K562 (cell line): ENCODE data around the gene B3GAT1. TPM values are rescaled to one million over a fixed set of nuclear protein-coding genes. Genes with fewer than 3 reads are reported as not detected.

ENCODE experiments used
- HOXB6 ChIP-seq: fragments of 250-450 bp; sonication (Bioruptor Pico); IDR thresholded peaks from 2 replicates; pipeline ENCODE4 v1.5.1; 2022; ENCODE audit warnings: mild to moderate bottlenecking, borderline replicate concordance
- POLR3A ChIP-seq: IDR thresholded peaks from 2 replicates; pipeline ENCODE4 v1.6.1; 2011; ENCODE audit warnings: borderline replicate concordance, mild to moderate bottlenecking, moderate library complexity; ENCODE audit not compliant: insufficient read length, insufficient read depth; ENCODE audit errors: extremely low read depth
- TEAD2 ChIP-seq: fragments of 450-650 bp; IDR thresholded peaks from 2 replicates; pipeline ENCODE4 v1.6.1; 2016; ENCODE audit warnings: missing genetic modification characterization, control low read depth, missing compliant biosample characterization
- polyA plus RNA-seq, 8 experiments: library from polyadenylated mRNA; depleted of rRNA in 4 of 8; stranded (reverse) in 5 of 8; unstranded in 3 of 8; fragments of >200 nt; fragmentation: Nextera tagmentation in 2 of 8; fragmentation: Illumina TruSeq in 1 of 8; extraction: Ambion mirVana in 2 of 8; extraction: Trizol in 1 of 8; gene quantifications; 2 replicates each; pipeline versions ENCODE4 v1.2.1 to v1.2.3, GENCODE V29; 2011 to 2014; ENCODE audit warnings: inconsistent platforms in 1 of 8, missing spikeins in 1 of 8
- total RNA-seq, 7 experiments: library from RNA; depleted of rRNA in 6 of 7; stranded (reverse); fragments of >200 nt in 6 of 7; fragmentation: Illumina TruSeq in 2 of 7; extraction: Trizol in 2 of 7; gene quantifications; 2 replicates each; pipeline versions ENCODE4 v1.2.1 to v1.2.3, GENCODE V29; 2011 to 2021; ENCODE audit warnings: low replicate concordance in 1 of 7
- TF ChIP-seq, protein P1 (sequence below): sonication (generic); formaldehyde crosslinking; IDR thresholded peaks from 2 replicates; pipeline ENCODE4 v1.8.1; 2023; ENCODE audit warnings: missing genetic modification reagents, mild to moderate bottlenecking, borderline replicate concordance
- TF ChIP-seq, protein P2 (sequence below): fragments of 250-450 bp; sonication (Bioruptor Pico); IDR thresholded peaks from 2 replicates; pipeline ENCODE4 v1.5.0; 2021; ENCODE audit warnings: mild to moderate bottlenecking, moderate library complexity

The B3GAT1 gene
- total and polyA plus RNA-seq, 9 of the 15 experiments (the other 6 are each of a cell fraction or from before 2014, with no cell fraction given): 0.01 to 0.53 (median 0.14) TPM; not detected in 1

DNA sequence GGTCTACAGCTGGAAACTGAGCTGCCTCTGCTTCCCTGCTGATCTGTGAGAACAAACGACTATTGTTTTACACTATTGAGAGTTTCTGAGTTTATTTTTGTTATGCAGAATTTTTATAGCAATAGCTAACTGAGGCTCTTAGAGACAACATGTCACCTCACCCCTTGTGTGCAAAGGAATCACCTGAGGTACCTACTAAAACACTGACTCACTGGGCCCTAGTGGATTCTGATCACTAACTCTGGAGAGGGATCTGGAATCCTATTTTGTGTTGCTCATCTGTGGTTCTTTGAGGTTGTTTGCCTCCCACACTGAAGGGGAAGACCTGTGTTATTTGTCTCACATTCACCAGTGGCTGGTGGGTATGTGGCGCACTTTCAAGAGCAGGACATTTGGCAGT is 13.4 kb upstream of the B3GAT1 start (continued):
- TF ChIP-seq, protein P1, sequence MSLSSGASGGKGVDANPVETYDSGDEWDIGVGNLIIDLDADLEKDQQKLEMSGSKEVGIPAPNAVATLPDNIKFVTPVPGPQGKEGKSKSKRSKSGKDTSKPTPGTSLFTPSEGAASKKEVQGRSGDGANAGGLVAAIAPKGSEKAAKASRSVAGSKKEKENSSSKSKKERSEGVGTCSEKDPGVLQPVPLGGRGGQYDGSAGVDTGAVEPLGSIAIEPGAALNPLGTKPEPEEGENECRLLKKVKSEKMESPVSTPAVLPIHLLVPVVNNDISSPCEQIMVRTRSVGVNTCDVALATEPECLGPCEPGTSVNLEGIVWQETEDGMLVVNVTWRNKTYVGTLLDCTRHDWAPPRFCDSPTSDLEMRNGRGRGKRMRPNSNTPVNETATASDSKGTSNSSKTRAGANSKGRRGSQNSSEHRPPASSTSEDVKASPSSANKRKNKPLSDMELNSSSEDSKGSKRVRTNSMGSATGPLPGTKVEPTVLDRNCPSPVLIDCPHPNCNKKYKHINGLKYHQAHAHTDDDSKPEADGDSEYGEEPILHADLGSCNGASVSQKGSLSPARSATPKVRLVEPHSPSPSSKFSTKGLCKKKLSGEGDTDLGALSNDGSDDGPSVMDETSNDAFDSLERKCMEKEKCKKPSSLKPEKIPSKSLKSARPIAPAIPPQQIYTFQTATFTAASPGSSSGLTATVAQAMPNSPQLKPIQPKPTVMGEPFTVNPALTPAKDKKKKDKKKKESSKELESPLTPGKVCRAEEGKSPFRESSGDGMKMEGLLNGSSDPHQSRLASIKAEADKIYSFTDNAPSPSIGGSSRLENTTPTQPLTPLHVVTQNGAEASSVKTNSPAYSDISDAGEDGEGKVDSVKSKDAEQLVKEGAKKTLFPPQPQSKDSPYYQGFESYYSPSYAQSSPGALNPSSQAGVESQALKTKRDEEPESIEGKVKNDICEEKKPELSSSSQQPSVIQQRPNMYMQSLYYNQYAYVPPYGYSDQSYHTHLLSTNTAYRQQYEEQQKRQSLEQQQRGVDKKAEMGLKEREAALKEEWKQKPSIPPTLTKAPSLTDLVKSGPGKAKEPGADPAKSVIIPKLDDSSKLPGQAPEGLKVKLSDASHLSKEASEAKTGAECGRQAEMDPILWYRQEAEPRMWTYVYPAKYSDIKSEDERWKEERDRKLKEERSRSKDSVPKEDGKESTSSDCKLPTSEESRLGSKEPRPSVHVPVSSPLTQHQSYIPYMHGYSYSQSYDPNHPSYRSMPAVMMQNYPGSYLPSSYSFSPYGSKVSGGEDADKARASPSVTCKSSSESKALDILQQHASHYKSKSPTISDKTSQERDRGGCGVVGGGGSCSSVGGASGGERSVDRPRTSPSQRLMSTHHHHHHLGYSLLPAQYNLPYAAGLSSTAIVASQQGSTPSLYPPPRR (CRISPR knock-in tag): no peak
- TF ChIP-seq HOXB6 (CRISPR knock-in tag): no peak
- TF ChIP-seq, protein P2, sequence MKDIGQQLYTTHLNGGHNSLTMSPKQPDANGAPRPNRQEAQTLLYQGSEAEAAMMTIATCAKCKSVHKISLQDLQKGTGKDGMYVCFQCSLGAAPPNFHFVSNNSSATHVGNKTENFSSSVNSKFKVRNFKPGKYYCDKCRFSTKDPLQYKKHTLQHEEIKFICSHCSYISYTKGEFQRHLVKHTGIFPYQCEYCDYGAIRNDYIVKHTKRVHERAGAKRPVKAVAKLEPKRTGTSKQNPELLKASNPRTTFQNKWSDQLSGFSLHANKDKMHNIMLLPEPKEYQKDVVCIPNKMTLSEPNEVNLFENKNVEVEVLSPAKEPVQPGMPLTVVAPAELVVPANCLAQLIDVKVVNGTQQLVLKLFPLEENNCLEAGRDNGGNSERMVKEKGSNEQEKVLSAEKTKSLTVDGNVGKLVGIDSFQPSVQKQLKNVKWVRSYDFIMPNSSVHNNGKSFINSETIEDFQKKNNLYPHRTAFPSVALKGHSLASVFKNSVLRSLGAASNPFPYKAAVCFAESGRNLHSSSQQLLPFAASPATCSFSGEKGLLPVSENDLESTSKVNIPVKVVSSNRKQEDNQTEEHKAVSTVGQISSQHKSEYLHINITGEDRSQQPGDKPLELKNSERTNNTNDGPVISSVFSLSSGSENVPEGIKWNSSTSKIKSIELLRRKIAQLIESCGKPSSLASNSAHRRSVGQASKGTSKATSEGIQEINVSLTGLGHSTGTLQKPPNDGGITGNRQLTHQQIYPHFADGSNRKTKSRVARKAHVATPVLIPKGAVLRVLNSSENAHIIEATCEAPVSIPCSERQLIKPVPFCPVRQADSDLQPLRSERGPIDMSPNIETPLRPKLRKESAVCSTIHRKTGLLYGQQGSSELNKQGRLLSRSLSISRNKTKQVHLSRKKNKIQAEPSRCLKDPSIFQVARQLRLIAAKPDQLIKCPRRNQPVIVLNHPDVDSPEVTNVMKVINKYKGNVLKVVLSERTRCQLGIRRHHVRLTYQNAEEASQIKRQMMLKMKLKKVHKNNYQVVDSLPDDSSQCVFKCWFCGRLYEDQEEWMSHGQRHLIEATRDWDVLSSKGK: no peak
- no peak for TF ChIP-seq POLR3A
- TF ChIP-seq TEAD2 (tag): no peak
